GM12892 (cell line): ENCODE data around the gene KNTC1.
"Not testable (repeated sequence)": the region's sequence is repeated elsewhere in the genome, so short reads cannot be mapped to it uniquely, and the experiment has no call there.

ENCODE experiments used
- DNase-seq: peaks from one replicate; pipeline ENCODE4 v3.0.0; 2011; ENCODE audit not compliant: insufficient read length
- FAIRE-seq: peaks from 2 replicates; lab custom pipeline; 2011; peaks lifted over from hg19 to GRCh38; lab: Jason Lieb, UNC
- POLR2A ChIP-seq: IDR thresholded peaks from 2 replicates; pipeline ENCODE4 v1.6.1; 2011; ENCODE audit warnings: low read depth, low read length, control low read depth
- POLR2AphosphoS5 ChIP-seq: IDR thresholded peaks from 2 replicates; pipeline ENCODE4 v1.6.1; 2011; ENCODE audit warnings: low read depth, low read length, control low read depth
- TAF1 ChIP-seq: IDR thresholded peaks from 2 replicates; pipeline ENCODE4 v1.6.1; 2011; ENCODE audit warnings: low read depth, mild to moderate bottlenecking, control low read depth, low read length, borderline replicate concordance

KNTC1 gene

GRCh38 chr12:122635471-122635870 lies 108.4 kb downstream of the KNTC1 start:
- TF ChIP-seq POLR2AphosphoS5 (no peak), POLR2A (no peak), TAF1 (no peak)
- DNase-seq (no peak), FAIRE-seq (no peak)

GRCh38 chr12:122643207-122643805 lies 116.3 kb downstream of the KNTC1 start:
- no peak for FAIRE-seq

GRCh38 chr12:122646517-122647217 lies 119.6 kb downstream of the KNTC1 start:
- FAIRE-seq (peak; percentile 83), DNase-seq (peak; percentile 37)
- TF ChIP-seq TAF1 = no peak

More at GRCh38 chr12:122643207-122643805, 116.3 kb downstream of the KNTC1 start:
- DNase-seq = no peak
- TF ChIP-seq TAF1 (no peak), POLR2AphosphoS5 (no peak), POLR2A (no peak)

GRCh38 chr12:122651520-122652224 lies 124.6 kb downstream of the KNTC1 start:
- DNase-seq (no peak), FAIRE-seq (no peak)
- TF ChIP-seq POLR2A (no peak), TAF1 (no peak), POLR2AphosphoS5 (no peak)

GRCh38 chr12:122653291-122653690 lies 126.2 kb downstream of the KNTC1 start:
- not testable (repeated sequence) for FAIRE-seq

GRCh38 chr12:122656298-122656697 lies 129.2 kb downstream of the KNTC1 start:
- TF ChIP-seq TAF1 (no peak), POLR2A (no peak)
- DNase-seq (no peak), FAIRE-seq (no peak)

More at GRCh38 chr12:122653291-122653690, 126.2 kb downstream of the KNTC1 start:
- not testable (repeated sequence) for DNase-seq

GRCh38 chr12:122659579-122659978 lies 132.5 kb downstream of the KNTC1 start:
- TF ChIP-seq POLR2AphosphoS5 (no peak), TAF1 (no peak), POLR2A (no peak)
- DNase-seq (no peak), FAIRE-seq (no peak)

GRCh38 chr12:122661246-122661645 lies 134.2 kb downstream of the KNTC1 start:
- FAIRE-seq (no peak), DNase-seq (no peak)
- TF ChIP-seq POLR2AphosphoS5 (no peak), POLR2A (no peak), TAF1 (no peak)

GRCh38 chr12:122661938-122662337 lies 134.9 kb downstream of the KNTC1 start:
- DNase-seq (no peak), FAIRE-seq (no peak)
- no peak for TF ChIP-seq POLR2AphosphoS5

GRCh38 chr12:122665349-122665748 lies 138.3 kb downstream of the KNTC1 start:
- no peak for TF ChIP-seq POLR2AphosphoS5
- no peak for TF ChIP-seq TAF1
- TF ChIP-seq POLR2A = no peak
- DNase-seq (no peak), FAIRE-seq (no peak)

- TF ChIP-seq POLR2A = no peak
- TF ChIP-seq POLR2AphosphoS5 = no peak
- no peak for TF ChIP-seq TAF1
- no peak for DNase-seq
Measured at GRCh38 chr12:122665759-122666158, 138.7 kb downstream of the KNTC1 start.

GRCh38 chr12:122668268-122668667 lies 141.2 kb downstream of the KNTC1 start:
- FAIRE-seq (no peak), DNase-seq (no peak)
- no peak for TF ChIP-seq TAF1
- TF ChIP-seq POLR2AphosphoS5 = no peak
- TF ChIP-seq POLR2A = no peak

More at GRCh38 chr12:122665759-122666158, 138.7 kb downstream of the KNTC1 start:
- no peak for FAIRE-seq
